Nephron (organoid): ENCODE results near the gene MAPK8IP2.
"Not testable (repeated sequence)": the region's sequence is repeated elsewhere in the genome, so short reads cannot be mapped to it uniquely, and the experiment has no call there.

Experiments used
- H3K27ac Mint-ChIP-seq, 3 experiments: 2 replicates each; pipeline ENCODE4 v1.8.0; 2020; ENCODE audit warnings: mixed read lengths in 3 of 3, mild to moderate bottlenecking in 2 of 3, moderate library complexity in 1 of 3
- H3K27me3 Mint-ChIP-seq: 2 replicates; pipeline ENCODE4 v1.8.0; 2021; ENCODE audit warnings: low read depth, mild to moderate bottlenecking, moderate library complexity, mixed read lengths
- H3K36me3 Mint-ChIP-seq: 2 replicates; pipeline ENCODE4 v1.8.0; 2020; ENCODE audit warnings: low read depth, mixed read lengths
- H3K4me1 Mint-ChIP-seq: 2 replicates; pipeline ENCODE4 v1.8.0; 2020; ENCODE audit warnings: mixed read lengths
- H3K4me3 Mint-ChIP-seq, 3 experiments: 2 replicates each; pipeline ENCODE4 v1.8.0; 2020; ENCODE audit warnings: mild to moderate bottlenecking in 3 of 3, mixed read lengths in 3 of 3, moderate library complexity in 2 of 3
- H3K9me3 Mint-ChIP-seq: 2 replicates; pipeline ENCODE4 v1.8.0; 2020; ENCODE audit warnings: mixed read lengths
- TF ChIP-seq, protein P1 (sequence below), 3 experiments: fragments of 200-600 bp; sonication (generic); IDR thresholded peaks; one replicate each; pipeline ENCODE4 v1.5.0; 2021; ENCODE audit warnings: antibody characterized with exemption in 3 of 3; ENCODE audit not compliant: unreplicated experiment in 3 of 3

MAPK8IP2 gene

DNA sequence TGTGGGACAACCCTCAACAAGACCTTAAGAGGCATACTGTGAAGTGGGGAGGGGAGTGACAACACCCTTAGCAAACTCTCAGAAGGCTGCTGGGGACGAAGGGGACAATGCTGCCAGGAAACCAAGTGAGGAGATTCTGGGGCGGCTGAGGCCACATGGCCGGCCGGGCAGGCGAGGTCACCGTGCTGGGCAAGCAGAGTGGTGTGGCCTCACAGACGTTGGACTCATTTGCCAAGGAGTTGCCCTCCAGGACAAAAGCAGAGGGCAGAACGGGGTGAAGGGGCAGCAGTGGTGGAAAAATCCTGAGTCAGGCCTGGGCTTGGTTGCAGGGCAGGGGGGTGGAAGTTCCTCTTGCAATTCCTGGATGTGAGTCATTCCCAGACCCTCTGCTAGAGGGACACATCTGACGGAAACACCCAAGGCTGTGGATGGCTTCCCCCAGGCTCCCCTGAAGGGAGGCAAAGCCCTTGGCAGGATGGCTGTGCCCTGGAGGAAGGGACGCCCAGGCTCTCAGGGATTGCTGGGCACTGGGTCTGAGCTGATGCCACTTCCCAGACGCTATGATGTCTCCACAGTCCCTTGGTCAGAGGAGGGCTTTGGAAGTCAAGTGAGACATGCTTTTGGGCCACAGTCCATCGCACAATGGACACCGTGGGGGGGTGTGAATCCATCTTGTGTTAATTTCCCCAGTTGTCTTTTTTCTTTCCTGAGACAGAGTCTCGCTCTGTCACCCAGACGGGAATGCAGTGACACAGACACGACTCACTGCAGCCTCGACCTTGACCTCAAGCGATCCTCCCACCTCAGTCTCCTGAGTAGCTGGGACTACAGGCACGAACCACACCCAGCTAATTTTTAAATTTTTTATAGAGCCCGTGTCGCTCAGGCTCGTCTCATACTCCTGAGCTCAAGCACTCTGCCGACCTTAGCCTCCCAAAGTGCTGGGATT is 55.8 kb downstream of the MAPK8IP2 start:
- no peak overlapping the region for H3K27ac Mint-ChIP-seq

DNA sequence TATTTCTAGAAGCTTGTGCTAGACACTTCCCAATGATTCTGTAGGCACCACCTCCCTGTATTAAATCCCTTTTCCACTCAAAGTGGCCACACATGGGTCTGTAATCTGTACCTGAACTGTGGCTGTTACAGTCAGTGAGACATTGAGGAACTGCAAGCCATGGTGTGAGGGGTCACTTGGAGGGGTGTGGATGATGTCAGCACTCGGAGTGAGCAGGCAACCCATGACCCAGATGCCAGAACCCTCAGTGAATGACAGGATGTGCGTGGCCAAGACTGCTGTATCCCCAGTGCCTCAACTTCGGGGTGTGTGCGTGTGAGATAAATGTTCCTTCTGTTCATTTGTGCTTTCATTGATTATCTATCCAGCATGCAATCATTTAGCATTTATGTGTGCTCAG is 57.3 kb downstream of the MAPK8IP2 start:
- TF ChIP-seq, protein P1, sequence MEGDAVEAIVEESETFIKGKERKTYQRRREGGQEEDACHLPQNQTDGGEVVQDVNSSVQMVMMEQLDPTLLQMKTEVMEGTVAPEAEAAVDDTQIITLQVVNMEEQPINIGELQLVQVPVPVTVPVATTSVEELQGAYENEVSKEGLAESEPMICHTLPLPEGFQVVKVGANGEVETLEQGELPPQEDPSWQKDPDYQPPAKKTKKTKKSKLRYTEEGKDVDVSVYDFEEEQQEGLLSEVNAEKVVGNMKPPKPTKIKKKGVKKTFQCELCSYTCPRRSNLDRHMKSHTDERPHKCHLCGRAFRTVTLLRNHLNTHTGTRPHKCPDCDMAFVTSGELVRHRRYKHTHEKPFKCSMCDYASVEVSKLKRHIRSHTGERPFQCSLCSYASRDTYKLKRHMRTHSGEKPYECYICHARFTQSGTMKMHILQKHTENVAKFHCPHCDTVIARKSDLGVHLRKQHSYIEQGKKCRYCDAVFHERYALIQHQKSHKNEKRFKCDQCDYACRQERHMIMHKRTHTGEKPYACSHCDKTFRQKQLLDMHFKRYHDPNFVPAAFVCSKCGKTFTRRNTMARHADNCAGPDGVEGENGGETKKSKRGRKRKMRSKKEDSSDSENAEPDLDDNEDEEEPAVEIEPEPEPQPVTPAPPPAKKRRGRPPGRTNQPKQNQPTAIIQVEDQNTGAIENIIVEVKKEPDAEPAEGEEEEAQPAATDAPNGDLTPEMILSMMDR (IDR thresholded peaks at IDR 0.05; ENCODE audit: unreplicated experiment in 3 of 3): no peak
- H3K9me3 Mint-ChIP-seq: peaks cover 11% of the 10 kb centered on the region
- peaks cover 4% of the 10 kb centered on the region for H3K27me3 Mint-ChIP-seq
- H3K27ac Mint-ChIP-seq: no peak overlapping the region
- no peak overlapping the region for H3K4me3 Mint-ChIP-seq
- H3K36me3 Mint-ChIP-seq: no peaks in the 10 kb centered on the region
- no peaks in the 10 kb centered on the region for H3K4me1 Mint-ChIP-seq

More for the DNA sequence above, 55.8 kb downstream of the MAPK8IP2 start:
- H3K4me1 Mint-ChIP-seq: no peaks in the 10 kb centered on the region
- TF ChIP-seq, protein P1 (IDR thresholded peaks at IDR 0.05; ENCODE audit: unreplicated experiment in 3 of 3): no peak
- H3K36me3 Mint-ChIP-seq: no peaks in the 10 kb centered on the region
- H3K27me3 Mint-ChIP-seq: peaks cover 4% of the 10 kb centered on the region
- H3K9me3 Mint-ChIP-seq: peaks cover 17% of the 10 kb centered on the region
- H3K4me3 Mint-ChIP-seq: no peak overlapping the region

DNA sequence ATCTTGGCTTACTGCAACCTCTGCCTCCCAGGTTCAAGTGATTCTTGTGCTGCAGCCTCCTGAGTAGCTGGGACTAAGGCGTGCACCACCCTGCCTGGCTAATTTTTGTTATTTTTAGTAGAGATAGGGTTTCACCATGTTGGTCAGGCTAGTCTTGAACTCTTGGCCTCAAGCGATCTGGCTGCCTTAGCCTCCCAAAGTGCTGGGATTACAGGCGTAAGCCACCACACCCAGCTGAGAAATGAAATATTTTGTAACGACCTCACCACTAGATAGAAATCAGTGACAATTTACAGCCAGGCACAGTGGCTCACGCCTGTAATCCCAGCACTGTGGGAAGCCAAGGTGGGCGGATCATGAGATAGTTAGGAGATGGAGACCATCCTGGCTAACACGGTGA is 59.1 kb downstream of the MAPK8IP2 start:
- not testable (repeated sequence) for H3K4me1 Mint-ChIP-seq, H3K36me3 Mint-ChIP-seq, H3K27me3 Mint-ChIP-seq

DNA sequence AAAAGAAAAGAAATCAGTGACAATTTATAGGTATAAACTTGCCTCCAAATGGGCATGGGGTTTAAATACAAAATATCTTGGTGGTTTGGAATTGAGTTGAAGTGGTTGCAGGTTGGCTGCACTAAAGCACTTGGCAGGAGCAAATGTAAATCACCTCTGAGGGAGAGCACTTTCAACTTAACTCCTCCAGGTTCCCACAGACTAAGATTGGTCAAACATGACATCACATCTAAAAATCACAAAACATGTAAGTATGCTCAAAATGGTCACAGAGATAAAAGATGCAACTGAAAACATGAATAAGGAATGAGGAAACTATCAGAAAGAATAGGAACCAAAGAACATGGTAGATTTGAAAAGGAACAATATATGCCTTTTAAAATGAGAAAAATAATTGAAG is 59.7 kb downstream of the MAPK8IP2 start:
- Mint-ChIP-seq H3K4me1 (no peaks in the 10 kb centered on the region), H3K9me3 (peaks cover 5% of the 10 kb centered on the region), H3K27ac (no peak overlapping the region), H3K36me3 (no peaks in the 10 kb centered on the region), H3K27me3 (peaks cover 4% of the 10 kb centered on the region), H3K4me3 (no peak overlapping the region)
- TF ChIP-seq, protein P1 (IDR thresholded peaks at IDR 0.05; ENCODE audit: unreplicated experiment in 3 of 3): no peak

More for the DNA sequence above, 59.1 kb downstream of the MAPK8IP2 start:
- H3K9me3 Mint-ChIP-seq, H3K27ac Mint-ChIP-seq, H3K4me3 Mint-ChIP-seq: not testable (repeated sequence)
